Activated CD4-positive, alpha-beta T cell treated with anti-CD3 and anti-CD28 coated beads, Interleukin-2, amount 50 U/mL, for 48 hours (primary cell): ENCODE results near the gene MTX2.
A peak's percentile ranks its signal among the peaks of the same experiment; 100 is the strongest.

Source experiments
- DNase-seq, 2 experiments: peaks; one replicate each; pipeline ENCODE4 v3.0.0-alpha.2; 2020

Gene MTX2

GRCh38 chr2:176269319-176270099 is at the start of gene MTX2:
Gene MTX2 (plus strand): TSS chr2:176269442. CDS start chr2:176269630, 188 bp downstream.
- peak; percentile 77 to 81 for DNase-seq

- no peak for DNase-seq
These were observed 41.4 kb upstream of the MTX2 start for GRCh38 chr2:176227874-176228273.

GRCh38 chr2:176234156-176234555 is 35.1 kb upstream of the MTX2 start:
- no peak for DNase-seq

- DNase-seq, result no peak
These were observed 34.3 kb upstream of the MTX2 start for GRCh38 chr2:176234940-176235339.

- DNase-seq, result no peak
These were observed 31.8 kb upstream of the MTX2 start for GRCh38 chr2:176237456-176237855.

GRCh38 chr2:176239031-176239430 is 30.2 kb upstream of the MTX2 start:
- no peak for DNase-seq

GRCh38 chr2:176240301-176240700 is 28.9 kb upstream of the MTX2 start:
- no peak for DNase-seq

- no peak for DNase-seq
These were observed 27.0 kb upstream of the MTX2 start for GRCh38 chr2:176242276-176242675.

- DNase-seq, result no peak
These were observed 22.9 kb upstream of the MTX2 start for GRCh38 chr2:176246331-176246730.

GRCh38 chr2:176247859-176248258 is 21.4 kb upstream of the MTX2 start:
- no peak for DNase-seq

GRCh38 chr2:176251928-176252327 is 17.3 kb upstream of the MTX2 start:
- no peak for DNase-seq

GRCh38 chr2:176260689-176261088 is 8.6 kb upstream of the MTX2 start:
- no peak for DNase-seq

- DNase-seq, result no peak
These were observed 8.1 kb upstream of the MTX2 start for GRCh38 chr2:176261136-176261535.

- no peak for DNase-seq
These were observed 295 bp upstream of the MTX2 start for GRCh38 chr2:176268976-176269318.

- DNase-seq, result peak in 1 of 2 experiments; percentile 3
These were observed 983 bp downstream of the MTX2 start for GRCh38 chr2:176270100-176270750.

GRCh38 chr2:176272870-176273459 is 3.7 kb downstream of the MTX2 start:
- no peak for DNase-seq

GRCh38 chr2:176278927-176279326 is 9.7 kb downstream of the MTX2 start:
- DNase-seq, result no peak

GRCh38 chr2:176280156-176280555 is 10.9 kb downstream of the MTX2 start:
- DNase-seq, result no peak

- no peak for DNase-seq
These were observed 11.8 kb downstream of the MTX2 start for GRCh38 chr2:176280867-176281658.

GRCh38 chr2:176283291-176284068 is 14.2 kb downstream of the MTX2 start:
- DNase-seq, result no peak

- DNase-seq, result no peak
These were observed 15.3 kb downstream of the MTX2 start for GRCh38 chr2:176284461-176285049.

GRCh38 chr2:176285321-176285720 is 16.1 kb downstream of the MTX2 start:
- DNase-seq, result no peak
